Measurements from ENCODE around the gene PHF10.

The PHF10 gene

GRCh38 chr6:169719117-169719516 lies 5.2 kb downstream of the PHF10 start:
- TF ChIP-seq, protein P1, sequence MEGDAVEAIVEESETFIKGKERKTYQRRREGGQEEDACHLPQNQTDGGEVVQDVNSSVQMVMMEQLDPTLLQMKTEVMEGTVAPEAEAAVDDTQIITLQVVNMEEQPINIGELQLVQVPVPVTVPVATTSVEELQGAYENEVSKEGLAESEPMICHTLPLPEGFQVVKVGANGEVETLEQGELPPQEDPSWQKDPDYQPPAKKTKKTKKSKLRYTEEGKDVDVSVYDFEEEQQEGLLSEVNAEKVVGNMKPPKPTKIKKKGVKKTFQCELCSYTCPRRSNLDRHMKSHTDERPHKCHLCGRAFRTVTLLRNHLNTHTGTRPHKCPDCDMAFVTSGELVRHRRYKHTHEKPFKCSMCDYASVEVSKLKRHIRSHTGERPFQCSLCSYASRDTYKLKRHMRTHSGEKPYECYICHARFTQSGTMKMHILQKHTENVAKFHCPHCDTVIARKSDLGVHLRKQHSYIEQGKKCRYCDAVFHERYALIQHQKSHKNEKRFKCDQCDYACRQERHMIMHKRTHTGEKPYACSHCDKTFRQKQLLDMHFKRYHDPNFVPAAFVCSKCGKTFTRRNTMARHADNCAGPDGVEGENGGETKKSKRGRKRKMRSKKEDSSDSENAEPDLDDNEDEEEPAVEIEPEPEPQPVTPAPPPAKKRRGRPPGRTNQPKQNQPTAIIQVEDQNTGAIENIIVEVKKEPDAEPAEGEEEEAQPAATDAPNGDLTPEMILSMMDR (IDR thresholded peaks at IDR 0.05; ENCODE audit: low read depth, low read length) = no peak
- peaks cover 35% of the 10 kb centered on the region for H3K36me3 ChIP-seq
- peaks cover 8% of the 10 kb centered on the region; the same call in 1 of the 2 replicates for H3K4me1 ChIP-seq
- no peak for DNase-seq
- no peaks in the 10 kb centered on the region for H3K27me3 ChIP-seq
- H3K4me3 ChIP-seq (ENCODE audit: low read depth, low read length) = no peak overlapping the region
- no peaks in the 10 kb centered on the region for H3K9me3 ChIP-seq

DNA sequence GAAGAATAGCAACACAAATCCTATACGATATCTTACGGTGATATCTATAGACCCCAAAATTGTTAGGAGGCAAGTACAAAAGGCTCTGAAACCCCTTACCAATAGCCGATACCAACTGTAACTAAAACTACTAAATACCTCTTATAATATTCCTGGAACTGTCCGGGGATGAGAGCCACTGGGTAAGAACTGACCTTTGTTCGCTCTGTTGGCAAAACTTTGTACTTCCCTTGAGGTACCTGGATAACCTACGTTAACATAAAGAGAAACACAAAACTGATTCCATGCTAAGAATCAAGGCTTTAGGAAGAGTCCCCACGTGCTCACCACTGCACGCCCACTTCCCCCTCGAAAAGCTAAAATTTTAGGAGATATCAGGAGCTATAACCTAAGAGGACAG lies 9.7 kb downstream of the PHF10 start:
- H3K9me3 ChIP-seq = no peaks in the 10 kb centered on the region
- peaks cover 3% of the 10 kb centered on the region; the same call in 1 of the 2 replicates for H3K4me1 ChIP-seq
- H3K4me3 ChIP-seq (ENCODE audit: low read depth, low read length) = no peak overlapping the region
- TF ChIP-seq, protein P1 (IDR thresholded peaks at IDR 0.05; ENCODE audit: low read depth, low read length) = no peak
- peaks cover 49% of the 10 kb centered on the region for H3K36me3 ChIP-seq
- H3K27me3 ChIP-seq = no peaks in the 10 kb centered on the region
- DNase-seq = no peak

DNA sequence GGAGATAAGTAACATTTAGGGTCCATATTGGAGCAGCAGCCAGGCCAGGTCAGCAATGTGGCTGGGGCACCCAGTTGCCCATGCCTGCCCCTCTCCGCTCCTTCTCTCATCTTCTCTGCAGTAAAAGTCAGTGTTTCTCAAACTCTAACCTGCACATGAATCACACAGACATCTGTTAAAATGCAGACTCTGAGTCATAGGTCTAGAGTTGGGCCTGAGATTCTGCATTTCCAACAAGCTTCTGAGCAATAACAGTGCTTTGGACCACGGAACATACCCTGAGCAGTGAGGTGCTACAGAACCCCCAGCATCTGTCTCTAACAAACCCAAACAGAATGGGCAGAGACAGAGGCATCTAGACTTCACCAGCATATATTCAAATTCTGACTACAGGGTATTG lies 10.1 kb downstream of the PHF10 start:
- no peak for DNase-seq
- Histone ChIP-seq H3K4me1 (peaks cover under 1% of the 10 kb centered on the region; the same call in 1 of the 2 replicates), H3K9me3 (no peaks in the 10 kb centered on the region), H3K36me3 (peaks cover 53% of the 10 kb centered on the region), H3K4me3 (ENCODE audit: low read depth, low read length) (no peak overlapping the region), H3K27me3 (no peaks in the 10 kb centered on the region)
- TF ChIP-seq, protein P1 (IDR thresholded peaks at IDR 0.05; ENCODE audit: low read depth, low read length) = no peak

- Histone ChIP-seq H3K4me3 (ENCODE audit: low read depth, low read length) (no peak overlapping the region), H3K9me3 (no peaks in the 10 kb centered on the region), H3K36me3 (peaks cover 33% of the 10 kb centered on the region), H3K4me1 (no peaks in the 10 kb centered on the region), H3K27me3 (no peaks in the 10 kb centered on the region)
- no peak for DNase-seq
- TF ChIP-seq, protein P1 (IDR thresholded peaks at IDR 0.05; ENCODE audit: low read depth, low read length) = no peak
These were observed 14.3 kb downstream of the PHF10 start for GRCh38 chr6:169710009-169710408.

DNA sequence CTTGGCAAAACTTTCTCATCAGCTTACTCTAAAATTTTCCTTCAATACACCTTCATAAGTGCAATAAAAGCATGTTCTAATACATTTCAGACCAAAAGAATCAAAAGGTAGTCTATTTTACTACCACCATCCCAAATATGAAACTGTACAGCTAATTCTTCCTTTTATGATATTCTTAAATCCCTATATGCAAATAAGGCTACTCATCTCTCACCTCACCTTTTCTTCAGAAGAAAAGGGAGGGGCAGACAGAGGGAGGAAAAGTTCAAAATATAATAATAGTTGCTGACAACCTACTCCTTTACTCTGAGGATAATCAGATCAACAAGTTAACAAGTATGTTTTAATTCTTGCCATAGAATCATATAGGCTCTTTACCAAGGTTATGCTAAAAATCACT lies 15.0 kb downstream of the PHF10 start:
- Histone ChIP-seq H3K9me3 (no peaks in the 10 kb centered on the region), H3K4me3 (ENCODE audit: low read depth, low read length) (no peak overlapping the region), H3K4me1 (no peaks in the 10 kb centered on the region), H3K27me3 (no peaks in the 10 kb centered on the region), H3K36me3 (peaks cover 26% of the 10 kb centered on the region)
- DNase-seq = no peak
- TF ChIP-seq, protein P1 (IDR thresholded peaks at IDR 0.05; ENCODE audit: low read depth, low read length) = no peak

- Histone ChIP-seq H3K4me3 (ENCODE audit: low read depth, low read length) (no peak overlapping the region), H3K36me3 (peaks cover 29% of the 10 kb centered on the region), H3K9me3 (no peaks in the 10 kb centered on the region), H3K27me3 (no peaks in the 10 kb centered on the region), H3K4me1 (no peaks in the 10 kb centered on the region)
- TF ChIP-seq, protein P1 (IDR thresholded peaks at IDR 0.05; ENCODE audit: low read depth, low read length) = no peak
- DNase-seq = no peak
These were observed 16.5 kb downstream of the PHF10 start for GRCh38 chr6:169707772-169708171.
